ENCODE measurements around the gene ZNF778.
"Not testable (repeated sequence)": the region's sequence is repeated elsewhere in the genome, so short reads cannot be mapped to it uniquely, and the experiment has no call there.

Gene ZNF778

GRCh38 chr16:89207993-89208392 is 9.5 kb upstream of the ZNF778 start:
- no peak for DNase-seq (ENCODE audit: low read depth, low spot score)

GRCh38 chr16:89209522-89210044 is 7.9 kb upstream of the ZNF778 start:
- DNase-seq (ENCODE audit: low read depth, low spot score) = no peak
- no peak overlapping the region for H3K4me3 ChIP-seq (ENCODE audit: low read length)

More at GRCh38 chr16:89207993-89208392, 9.5 kb upstream of the ZNF778 start:
- no peak overlapping the region for H3K4me3 ChIP-seq (ENCODE audit: low read length)

- DNase-seq (ENCODE audit: low read depth, low spot score) = no peak
Measured at GRCh38 chr16:89210165-89210903, 7.2 kb upstream of the ZNF778 start.

GRCh38 chr16:89210904-89211515 is 6.5 kb upstream of the ZNF778 start:
- H3K4me3 ChIP-seq (ENCODE audit: low read length) = no peak overlapping the region
- no peak for DNase-seq (ENCODE audit: low read depth, low spot score)

More at GRCh38 chr16:89210165-89210903, 7.2 kb upstream of the ZNF778 start:
- no peak overlapping the region for H3K4me3 ChIP-seq (ENCODE audit: low read length)

- H3K4me3 ChIP-seq (ENCODE audit: low read length) = peak overlapping the region; percentile 72
- DNase-seq (ENCODE audit: low read depth, low spot score) = peak; percentile 75
Measured at GRCh38 chr16:89216315-89217137, 977 bp upstream of the ZNF778 start.

- peak overlapping the region; percentile 72 for H3K4me3 ChIP-seq (ENCODE audit: low read length)
Measured at GRCh38 chr16:89217138-89217387, 440 bp upstream of the ZNF778 start.

GRCh38 chr16:89219365-89219764 is 1.9 kb downstream of the ZNF778 start:
- no peak overlapping the region for H3K4me3 ChIP-seq (ENCODE audit: low read length)

More at GRCh38 chr16:89217138-89217387, 440 bp upstream of the ZNF778 start:
- no peak for DNase-seq (ENCODE audit: low read depth, low spot score)

GRCh38 chr16:89221604-89222003 is 4.1 kb downstream of the ZNF778 start:
- DNase-seq (ENCODE audit: low read depth, low spot score) = no peak
- H3K4me3 ChIP-seq (ENCODE audit: low read length) = no peak overlapping the region

More at GRCh38 chr16:89219365-89219764, 1.9 kb downstream of the ZNF778 start:
- no peak for DNase-seq (ENCODE audit: low read depth, low spot score)

- DNase-seq (ENCODE audit: low read depth, low spot score) = no peak
- H3K4me3 ChIP-seq (ENCODE audit: low read length) = no peak overlapping the region
Measured at GRCh38 chr16:89222931-89223330, 5.4 kb downstream of the ZNF778 start.

- no peak overlapping the region for H3K4me3 ChIP-seq (ENCODE audit: low read length)
- DNase-seq (ENCODE audit: low read depth, low spot score) = no peak
Measured at GRCh38 chr16:89224665-89225064, 7.2 kb downstream of the ZNF778 start.

GRCh38 chr16:89230255-89230654 is 12.8 kb downstream of the ZNF778 start:
- DNase-seq (ENCODE audit: low read depth, low spot score) = no peak
- H3K4me3 ChIP-seq (ENCODE audit: low read length) = no peak overlapping the region

- H3K4me3 ChIP-seq (ENCODE audit: low read length) = no peak overlapping the region
- DNase-seq (ENCODE audit: low read depth, low spot score) = no peak
Measured at GRCh38 chr16:89232107-89232506, 14.6 kb downstream of the ZNF778 start.

GRCh38 chr16:89233678-89234490 is 16.4 kb downstream of the ZNF778 start:
- no peak overlapping the region for H3K4me3 ChIP-seq (ENCODE audit: low read length)
- no peak for DNase-seq (ENCODE audit: low read depth, low spot score)

GRCh38 chr16:89237733-89238132 is 20.2 kb downstream of the ZNF778 start:
- H3K4me3 ChIP-seq (ENCODE audit: low read length) = no peak overlapping the region
- no peak for DNase-seq (ENCODE audit: low read depth, low spot score)

GRCh38 chr16:89241187-89242007 is 23.9 kb downstream of the ZNF778 start:
- peak; percentile 85 for DNase-seq (ENCODE audit: low read depth, low spot score)
- peak overlapping the region; percentile 72 for H3K4me3 ChIP-seq (ENCODE audit: low read length)

GRCh38 chr16:89242795-89243200 is 25.3 kb downstream of the ZNF778 start:
- DNase-seq (ENCODE audit: low read depth, low spot score) = no peak
- H3K4me3 ChIP-seq (ENCODE audit: low read length) = no peak overlapping the region

GRCh38 chr16:89243664-89244063 is 26.2 kb downstream of the ZNF778 start:
- no peak overlapping the region for H3K4me3 ChIP-seq (ENCODE audit: low read length)

GRCh38 chr16:89244264-89244663 is 26.8 kb downstream of the ZNF778 start:
- DNase-seq (ENCODE audit: low read depth, low spot score) = not testable (repeated sequence)

More at GRCh38 chr16:89243664-89244063, 26.2 kb downstream of the ZNF778 start:
- no peak for DNase-seq (ENCODE audit: low read depth, low spot score)

More at GRCh38 chr16:89244264-89244663, 26.8 kb downstream of the ZNF778 start:
- not testable (repeated sequence) for H3K4me3 ChIP-seq (ENCODE audit: low read length)
